CD14-positive monocyte (primary cell): ENCODE results near the gene TEX36. TPM values are rescaled to one million over a fixed set of nuclear protein-coding genes. Genes with fewer than 3 reads are reported as not detected.

Experiments used
- DNase-seq, 3 donors: peaks; one replicate each; pipeline ENCODE4 v3.0.0-alpha.2; 2011 to 2022
- H2AFZ ChIP-seq: 2 replicates; pipeline ENCODE4 v1.6.0; 2012; ENCODE audit warnings: mild to moderate bottlenecking, low read depth, low read length, inconsistent platforms; ENCODE audit not compliant: insufficient read depth, poor library complexity, severe bottlenecking
- H3K27ac ChIP-seq, 2 donors: 1 replicate in 1 of 2; 2 replicates in 1 of 2; pipeline ENCODE4 v1.5.1; 2012 to 2013; ENCODE audit warnings: low read length in 2 of 2, control low read depth in 1 of 2, inconsistent platforms in 1 of 2, low read depth in 1 of 2, mild to moderate bottlenecking in 1 of 2
- H3K27me3 ChIP-seq, 2 donors: one replicate each; pipeline versions ENCODE4 v1.6.0 to v1.6.1; 2011 to 2013; ENCODE audit warnings: low read length in 2 of 2; ENCODE audit not compliant: control insufficient read depth in 2 of 2, insufficient read depth in 2 of 2
- H3K36me3 ChIP-seq, 2 donors: replicated peaks in 1 of 2; 1 replicate in 1 of 2; 2 replicates in 1 of 2; pipeline versions ENCODE4 v1.5.1 to v1.6.1; 2012 to 2013; ENCODE audit warnings: low read length in 2 of 2, control low read depth in 1 of 2, inconsistent platforms in 1 of 2, mild to moderate bottlenecking in 1 of 2; ENCODE audit not compliant: insufficient read depth in 2 of 2, control insufficient read depth in 1 of 2
- H3K4me1 ChIP-seq, 2 donors: 1 replicate in 1 of 2; 2 replicates in 1 of 2; pipeline versions ENCODE4 v1.5.1 to v1.6.1; 2012 to 2013; ENCODE audit warnings: low read length in 2 of 2, control low read depth in 1 of 2, inconsistent platforms in 1 of 2, mild to moderate bottlenecking in 1 of 2, moderate library complexity in 1 of 2; ENCODE audit not compliant: insufficient read depth in 2 of 2, control insufficient read depth in 1 of 2
- H3K4me2 ChIP-seq: replicated peaks from 2 replicates; pipeline ENCODE3; 2012; ENCODE audit warnings: low read length, moderate library complexity, mild to moderate bottlenecking; ENCODE audit not compliant: poor library complexity, severe bottlenecking; ENCODE audit errors: extremely low read depth
- H3K4me3 ChIP-seq, 3 experiments: fragments of 200-600 bp in 1 of 3; sonication (generic) in 1 of 3; replicated peaks in 1 of 3; 1 replicate in 2 of 3; 2 replicates in 1 of 3; pipeline ENCODE4 v1.5.1; 2011 to 2013; ENCODE audit warnings: low read length in 3 of 3, mild to moderate bottlenecking in 3 of 3, control low read depth in 2 of 3, low read depth in 2 of 3, inconsistent platforms in 1 of 3, moderate library complexity in 1 of 3
- H3K79me2 ChIP-seq: 2 replicates; pipeline ENCODE4 v1.6.0; 2012; ENCODE audit warnings: mild to moderate bottlenecking, control low read depth, inconsistent platforms, low read length, moderate library complexity; ENCODE audit not compliant: insufficient read depth
- H3K9ac ChIP-seq: 2 replicates; pipeline ENCODE4 v1.6.0; 2017; ENCODE audit warnings: low read length, mild to moderate bottlenecking; ENCODE audit not compliant: insufficient read depth, poor library complexity, severe bottlenecking
- H3K9me3 ChIP-seq, 2 donors: replicated peaks in 1 of 2; 1 replicate in 1 of 2; 2 replicates in 1 of 2; pipeline versions ENCODE4 v1.5.1 to v1.6.1; 2012 to 2013; ENCODE audit warnings: low read length in 2 of 2, control low read depth in 1 of 2; ENCODE audit not compliant: control insufficient read depth in 1 of 2, insufficient read depth in 1 of 2
- H4K20me1 ChIP-seq: 2 replicates; pipeline ENCODE4 v1.6.0; 2012; ENCODE audit warnings: mild to moderate bottlenecking, low read length, control low read depth, moderate library complexity; ENCODE audit not compliant: insufficient read depth
- H3K27ac Mint-ChIP-seq, 7 donors: one replicate each; pipeline ENCODE4 v1.8.0; 2020; ENCODE audit warnings: mild to moderate bottlenecking in 7 of 7, mixed read lengths in 7 of 7, moderate library complexity in 6 of 7, inconsistent platforms in 2 of 7
- H3K27me3 Mint-ChIP-seq, 3 donors: one replicate each; pipeline ENCODE4 v1.8.0; 2021 to 2022; ENCODE audit warnings: low read depth in 3 of 3, mild to moderate bottlenecking in 3 of 3, mixed read lengths in 3 of 3, moderate library complexity in 3 of 3, inconsistent platforms in 1 of 3
- H3K36me3 Mint-ChIP-seq, 2 donors: one replicate each; pipeline ENCODE4 v1.8.0; 2020; ENCODE audit warnings: mixed read lengths in 2 of 2, inconsistent platforms in 1 of 2, mild to moderate bottlenecking in 1 of 2
- H3K4me1 Mint-ChIP-seq: one replicate; pipeline ENCODE4 v1.8.0; 2020; ENCODE audit warnings: mild to moderate bottlenecking, mixed read lengths
- H3K4me3 Mint-ChIP-seq, 2 donors: one replicate each; pipeline ENCODE4 v1.8.0; 2020; ENCODE audit warnings: mild to moderate bottlenecking in 2 of 2, mixed read lengths in 2 of 2, moderate library complexity in 1 of 2
- H3K9me3 Mint-ChIP-seq, 7 donors: one replicate each; pipeline ENCODE4 v1.8.0; 2020 to 2022; ENCODE audit warnings: mixed read lengths in 7 of 7, mild to moderate bottlenecking in 6 of 7, moderate library complexity in 6 of 7, inconsistent platforms in 2 of 7
- WGBS: methylation state at CpG from one replicate; pipeline ENCODE4 v1.1.5; 2013; ENCODE audit warnings: missing lambda C conversion rate; ENCODE audit not compliant: insufficient coverage; 5-methylcytosine and 5-hydroxymethylcytosine counted together
- intact Hi-C, 2 donors: fragments of 100-400 bp; cut with micrococcal nuclease; formaldehyde crosslinking; loops; one replicate each; pipeline versions ENCODE4 v1.15.0 to v1.15.1; 2023
- polyA minus RNA-seq: library from RNA; depleted of rRNA, polyadenylated mRNA; stranded (reverse); fragments of >200 nt; gene quantifications from 2 replicates; pipeline ENCODE4 v1.2.3, GENCODE V29; 2012
- polyA plus RNA-seq, 3 donors: library from polyadenylated mRNA; depleted of rRNA in 1 of 3; unstranded in 2 of 3; stranded (reverse) in 1 of 3; fragments of 300-500 nt in 2 of 3; fragments of >200 nt in 1 of 3; fragmentation: Illumina TruSeq in 2 of 3; gene quantifications; 1 replicate in 2 of 3; 2 replicates in 1 of 3; pipeline ENCODE4 v1.2.3, GENCODE V29; 2012 to 2021
- total RNA-seq, 12 experiments: library from RNA in 1 of 12; stranded (reverse) in 1 of 12; fragments of 120-200 nt in 1 of 12; gene quantifications; one replicate each; pipeline ENCODE4 v1.2.4 and lab custom pipeline; 2013 to 2026; ENCODE audit warnings: mixed read lengths in 6 of 12, inconsistent platforms in 1 of 12
- TF ChIP-seq, protein P1 (sequence below): fragments of 200-600 bp; IDR thresholded peaks from one replicate; pipeline ENCODE4 v1.8.0; 2022; ENCODE audit warnings: antibody characterized with exemption, mild to moderate bottlenecking

Gene TEX36, protein sequence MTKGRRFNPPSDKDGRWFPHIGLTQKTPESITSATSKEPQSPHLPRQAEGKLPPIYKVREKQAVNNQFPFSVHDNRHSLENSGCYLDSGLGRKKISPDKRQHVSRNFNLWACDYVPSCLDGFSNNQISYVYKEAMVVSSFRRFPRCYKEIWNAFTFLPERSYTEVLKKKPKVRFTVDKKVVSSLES
- not detected for total RNA-seq (2013)
- polyA plus RNA-seq (not detected), polyA minus RNA-seq (not detected in 2 replicates), total RNA-seq (lab: John Stamatoyannopoulos, UW) (0 to 0.35 (median 0) reads per million in 11 experiments)

DNA sequence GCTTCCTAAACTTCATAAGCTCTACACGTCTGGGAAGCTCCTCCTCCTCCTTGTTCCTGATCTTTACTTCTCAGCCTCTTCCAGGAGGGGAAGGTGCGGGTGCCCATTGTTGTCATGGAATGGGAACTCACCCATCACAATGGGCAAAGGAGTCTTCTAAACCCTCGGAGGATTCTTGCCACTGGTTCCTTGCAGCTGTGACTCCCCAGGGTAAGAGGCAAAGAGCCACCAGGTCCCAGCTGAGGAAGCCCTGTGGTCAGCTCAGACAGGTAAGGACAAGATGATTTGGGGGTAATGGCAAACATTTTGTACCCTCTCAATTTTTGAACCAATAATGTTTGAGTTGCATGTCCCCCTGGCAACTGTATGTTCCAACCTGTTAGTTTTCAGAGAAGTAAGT is at the start of gene TEX36:
Gene TEX36, minus strand, starts transcription at position 101 of the 400 bp plus-strand sequence. CDS start 174 bp downstream, outside the sequence.
- TF ChIP-seq, protein P1, sequence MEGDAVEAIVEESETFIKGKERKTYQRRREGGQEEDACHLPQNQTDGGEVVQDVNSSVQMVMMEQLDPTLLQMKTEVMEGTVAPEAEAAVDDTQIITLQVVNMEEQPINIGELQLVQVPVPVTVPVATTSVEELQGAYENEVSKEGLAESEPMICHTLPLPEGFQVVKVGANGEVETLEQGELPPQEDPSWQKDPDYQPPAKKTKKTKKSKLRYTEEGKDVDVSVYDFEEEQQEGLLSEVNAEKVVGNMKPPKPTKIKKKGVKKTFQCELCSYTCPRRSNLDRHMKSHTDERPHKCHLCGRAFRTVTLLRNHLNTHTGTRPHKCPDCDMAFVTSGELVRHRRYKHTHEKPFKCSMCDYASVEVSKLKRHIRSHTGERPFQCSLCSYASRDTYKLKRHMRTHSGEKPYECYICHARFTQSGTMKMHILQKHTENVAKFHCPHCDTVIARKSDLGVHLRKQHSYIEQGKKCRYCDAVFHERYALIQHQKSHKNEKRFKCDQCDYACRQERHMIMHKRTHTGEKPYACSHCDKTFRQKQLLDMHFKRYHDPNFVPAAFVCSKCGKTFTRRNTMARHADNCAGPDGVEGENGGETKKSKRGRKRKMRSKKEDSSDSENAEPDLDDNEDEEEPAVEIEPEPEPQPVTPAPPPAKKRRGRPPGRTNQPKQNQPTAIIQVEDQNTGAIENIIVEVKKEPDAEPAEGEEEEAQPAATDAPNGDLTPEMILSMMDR: no peak
- peaks cover 5% of the 10 kb centered on the region for H3K4me1 Mint-ChIP-seq
- no peak within 1 kb of the TSS for H3K27ac ChIP-seq
- no peaks in the 10 kb centered on the region for H3K36me3 ChIP-seq
- H3K9ac ChIP-seq: no peak within 1 kb of the TSS
- H3K27ac Mint-ChIP-seq: no peak within 1 kb of the TSS
- intact Hi-C loops: no loop called here
- H4K20me1 ChIP-seq: no peaks in the 10 kb centered on the region
- H3K36me3 Mint-ChIP-seq: no peaks in the 10 kb centered on the region
- no peak for DNase-seq
- peaks cover 0 to 2% of the 10 kb centered on the region in 2 donors for H3K4me1 ChIP-seq
- H3K4me2 ChIP-seq: no peak within 1 kb of the TSS
- no peaks in the 10 kb centered on the region for H3K27me3 ChIP-seq
- no peak within 1 kb of the TSS for H2AFZ ChIP-seq
- peaks cover 12 to 20% of the 10 kb centered on the region in 2 donors for H3K9me3 ChIP-seq
- no peaks in the 10 kb centered on the region for H3K79me2 ChIP-seq
- no peak within 1 kb of the TSS for H3K4me3 ChIP-seq
- no CpG with 5 or more reads among the region's 3 CpGs for whole genome bisulfite sequencing
- peaks cover 4 to 14% (median 8%) of the 10 kb centered on the region in 7 donors for H3K9me3 Mint-ChIP-seq
- no peak within 1 kb of the TSS for H3K4me3 Mint-ChIP-seq
- H3K27me3 Mint-ChIP-seq: peaks cover 0 to 7% (median 6%) of the 10 kb centered on the region in 3 donors

DNA sequence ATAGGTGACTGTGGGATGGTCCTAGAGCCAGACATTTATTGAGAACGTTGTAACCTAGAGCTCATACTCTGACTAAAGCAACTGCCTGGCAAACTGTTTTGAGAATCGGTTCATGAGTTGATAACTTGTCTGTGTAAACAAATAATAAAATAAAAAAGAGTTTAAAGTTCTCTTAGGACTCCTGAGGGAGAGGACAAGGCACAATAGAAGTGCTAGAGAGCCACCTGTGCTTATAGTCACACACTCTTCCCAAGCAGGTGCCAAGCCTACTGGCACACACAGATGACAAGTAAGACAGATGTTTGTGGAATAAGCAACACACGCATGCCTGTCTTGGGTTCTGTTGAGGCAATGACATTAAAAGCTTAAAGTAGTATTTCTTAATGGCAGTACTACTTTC is 44.5 kb upstream of the TEX36 start:
- Histone ChIP-seq H3K79me2 (no peaks in the 10 kb centered on the region), H3K27ac (no peak overlapping the region), H3K9me3 (no peaks in the 10 kb centered on the region), H3K27me3 (no peaks in the 10 kb centered on the region), H2AFZ (no peak overlapping the region), H4K20me1 (no peaks in the 10 kb centered on the region), H3K9ac (no peak overlapping the region), H3K4me1 (no peaks in the 10 kb centered on the region), H3K36me3 (peaks cover 99% of the 10 kb centered on the region in 2 donors), H3K4me2 (no peak overlapping the region), H3K4me3 (no peak overlapping the region)
- H3K27me3 Mint-ChIP-seq: peaks cover 0 to 2% (median 0%) of the 10 kb centered on the region in 3 donors
- no peak overlapping the region for H3K4me3 Mint-ChIP-seq
- WGBS: 100% methylated on average over 1 of the region's 3 CpGs
- H3K27ac Mint-ChIP-seq: no peak overlapping the region
- H3K9me3 Mint-ChIP-seq: no peaks in the 10 kb centered on the region
- intact Hi-C loops: loop anchor here in 1 of 2 donors (10.0 kb wide), 1 partner anchor 97 kb away; the partner anchor contains the start of genes BCCIP and UROS
- DNase-seq: no peak
- peaks cover 83 to 90% of the 10 kb centered on the region in 2 donors for H3K36me3 Mint-ChIP-seq
- H3K4me1 Mint-ChIP-seq: no peaks in the 10 kb centered on the region
- TF ChIP-seq, protein P1: no peak
